HG03558 (cell line): ENCODE measurements around the gene TRMT10A.

Experiments
- ATAC-seq: cut with Tn5 transposase; IDR thresholded peaks from one replicate; pipeline ENCODE4 v1.9.1; 2021; ENCODE audit warnings: moderate number of reproducible peaks; ENCODE audit not compliant: unreplicated experiment; ENCODE audit errors: extremely low read depth

The TRMT10A gene, protein sequence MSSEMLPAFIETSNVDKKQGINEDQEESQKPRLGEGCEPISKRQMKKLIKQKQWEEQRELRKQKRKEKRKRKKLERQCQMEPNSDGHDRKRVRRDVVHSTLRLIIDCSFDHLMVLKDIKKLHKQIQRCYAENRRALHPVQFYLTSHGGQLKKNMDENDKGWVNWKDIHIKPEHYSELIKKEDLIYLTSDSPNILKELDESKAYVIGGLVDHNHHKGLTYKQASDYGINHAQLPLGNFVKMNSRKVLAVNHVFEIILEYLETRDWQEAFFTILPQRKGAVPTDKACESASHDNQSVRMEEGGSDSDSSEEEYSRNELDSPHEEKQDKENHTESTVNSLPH

DNA sequence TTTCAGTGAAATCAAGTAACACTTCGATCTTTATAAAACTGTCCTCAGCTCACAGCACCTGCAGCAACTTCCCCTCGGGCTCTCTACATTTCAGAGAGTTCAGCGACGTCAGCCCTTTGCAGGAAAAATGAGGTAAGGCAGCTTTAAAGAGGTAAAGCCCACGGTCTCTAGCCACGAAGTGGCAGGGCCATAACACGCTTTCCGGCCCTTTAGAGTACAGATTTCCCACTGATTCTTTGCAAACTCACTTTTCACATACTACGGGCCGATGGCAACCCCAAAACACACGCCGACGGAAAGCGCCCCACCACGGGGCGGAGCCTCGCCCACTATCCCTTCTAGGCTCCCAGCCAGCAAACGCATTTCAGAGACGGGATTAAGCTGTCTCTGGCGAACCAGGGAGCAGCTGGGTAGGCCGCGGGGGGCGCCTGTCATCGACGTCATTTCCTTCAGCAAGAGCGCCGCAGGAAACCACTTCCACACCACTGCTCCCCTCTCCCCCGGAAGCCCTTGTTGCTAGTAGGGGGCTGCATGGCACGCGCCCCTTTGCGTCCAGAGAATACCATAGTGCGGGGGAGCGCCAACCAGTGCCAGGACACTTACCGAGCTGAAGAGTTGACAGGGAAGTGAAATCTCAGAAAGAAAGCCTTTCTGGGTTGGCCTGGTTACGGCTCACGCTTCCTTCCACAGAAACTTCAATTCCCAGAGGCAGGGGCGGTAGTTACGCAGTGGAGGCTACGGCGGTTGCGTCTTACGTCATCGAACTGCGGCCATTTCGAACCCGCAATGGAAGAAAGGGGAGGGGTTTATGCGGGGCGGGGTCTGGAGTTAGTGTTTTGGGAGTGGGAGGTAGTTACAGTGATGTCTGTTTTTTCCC lies at the start of gene TRMT10A:
TRMT10A (minus strand) TSS at position 730 of the 877 bp plus-strand sequence. CDS start 4,701 bp downstream, outside the sequence.
- ATAC-seq = peak; percentile 87

DNA sequence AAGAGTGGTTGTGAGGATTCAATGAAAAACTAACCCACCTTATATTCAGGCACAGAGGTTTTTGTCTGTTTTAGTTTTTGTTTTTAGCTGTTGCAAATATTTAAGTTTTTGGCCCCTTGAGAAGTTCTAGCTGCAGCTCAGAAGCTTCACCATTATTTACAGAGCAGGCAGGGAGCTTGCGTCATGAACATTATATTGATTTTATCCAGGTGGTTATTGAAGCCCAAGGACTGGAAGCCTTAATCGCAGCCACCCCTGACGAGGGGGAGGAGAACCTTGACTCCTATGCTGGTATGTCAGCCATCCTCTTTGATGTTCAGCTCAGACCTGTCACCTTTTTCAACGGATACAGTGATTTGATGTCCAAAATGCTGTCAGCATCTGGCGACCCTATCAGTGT lies 48.9 kb upstream of the TRMT10A start:
- no peak for ATAC-seq

- ATAC-seq = no peak
Measured at GRCh38 chr4:99612281-99612680, 48.4 kb upstream of the TRMT10A start.

- ATAC-seq = no peak
Measured at GRCh38 chr4:99610605-99611175, 46.9 kb upstream of the TRMT10A start.

GRCh38 chr4:99608417-99608816 lies 44.6 kb upstream of the TRMT10A start:
- no peak for ATAC-seq

- no peak for ATAC-seq
Measured at GRCh38 chr4:99606716-99607115, 42.9 kb upstream of the TRMT10A start.

- no peak for ATAC-seq
Measured at GRCh38 chr4:99594818-99595217, 31.0 kb upstream of the TRMT10A start.

DNA sequence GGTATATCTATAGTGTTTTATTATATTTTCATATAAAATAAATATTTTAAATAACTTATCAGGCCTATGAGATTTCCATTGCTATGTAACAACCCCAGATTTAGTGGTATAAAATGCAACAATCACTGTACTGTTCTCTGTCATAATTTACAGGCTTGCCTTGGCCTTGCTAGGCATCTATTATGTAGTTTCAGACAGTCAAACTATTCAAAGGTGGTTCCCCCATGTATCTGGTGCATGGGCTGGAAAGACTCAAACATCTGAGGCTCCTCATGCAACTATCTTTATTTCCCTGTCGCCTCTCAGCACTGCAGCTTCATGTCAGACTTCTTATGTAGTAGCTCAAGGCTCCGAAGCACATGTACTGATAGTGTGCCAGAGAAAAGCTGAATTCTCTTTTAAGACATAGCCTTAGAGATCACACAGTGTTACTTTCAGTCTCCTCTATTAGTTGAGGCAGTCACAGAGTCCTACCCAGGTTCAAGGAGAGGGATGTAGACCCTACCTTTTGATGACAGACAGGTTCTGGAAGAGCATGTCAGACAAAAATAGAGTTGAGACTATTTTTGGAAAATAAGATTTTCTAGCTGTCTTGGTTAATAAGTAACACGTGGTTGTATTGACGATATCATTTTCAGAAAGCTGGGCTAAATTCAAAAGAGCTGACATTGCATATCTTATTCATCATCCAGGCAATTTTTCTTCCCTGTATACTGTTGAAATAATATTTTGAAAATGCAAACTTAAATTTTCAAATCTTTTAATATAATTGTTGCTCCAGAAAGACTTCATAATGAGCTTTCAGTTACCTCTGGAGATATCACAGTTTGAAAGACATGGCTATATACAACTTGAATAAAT lies 30.2 kb upstream of the TRMT10A start:
- no peak for ATAC-seq

GRCh38 chr4:99591757-99592156 lies 27.9 kb upstream of the TRMT10A start:
- ATAC-seq = no peak

GRCh38 chr4:99587803-99588202 lies 24.0 kb upstream of the TRMT10A start:
- ATAC-seq = no peak

- ATAC-seq = no peak
Measured at GRCh38 chr4:99587309-99587708, 23.5 kb upstream of the TRMT10A start.

- ATAC-seq = no peak
Measured at GRCh38 chr4:99586797-99587196, 23.0 kb upstream of the TRMT10A start.

DNA sequence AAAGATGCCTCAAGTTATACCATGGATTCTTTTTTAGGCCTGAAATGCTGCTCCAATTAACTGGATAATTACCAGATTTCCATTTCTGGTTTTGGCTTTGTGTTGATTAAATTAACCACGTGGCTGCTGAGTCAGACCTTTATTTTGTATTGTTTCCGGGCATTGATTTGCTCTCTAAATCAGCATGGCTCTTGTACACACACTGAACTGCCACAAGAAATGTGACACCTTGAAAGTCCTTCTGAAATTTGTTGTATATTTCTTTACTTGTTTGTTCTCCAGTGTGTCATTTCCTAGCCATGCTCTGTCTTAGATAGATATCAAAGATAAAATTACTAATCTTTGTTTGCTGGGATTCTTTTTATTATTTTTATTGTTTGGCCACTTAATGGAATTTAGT lies 22.5 kb upstream of the TRMT10A start:
- no peak for ATAC-seq

- no peak for ATAC-seq
Measured at GRCh38 chr4:99585516-99585915, 21.7 kb upstream of the TRMT10A start.

DNA sequence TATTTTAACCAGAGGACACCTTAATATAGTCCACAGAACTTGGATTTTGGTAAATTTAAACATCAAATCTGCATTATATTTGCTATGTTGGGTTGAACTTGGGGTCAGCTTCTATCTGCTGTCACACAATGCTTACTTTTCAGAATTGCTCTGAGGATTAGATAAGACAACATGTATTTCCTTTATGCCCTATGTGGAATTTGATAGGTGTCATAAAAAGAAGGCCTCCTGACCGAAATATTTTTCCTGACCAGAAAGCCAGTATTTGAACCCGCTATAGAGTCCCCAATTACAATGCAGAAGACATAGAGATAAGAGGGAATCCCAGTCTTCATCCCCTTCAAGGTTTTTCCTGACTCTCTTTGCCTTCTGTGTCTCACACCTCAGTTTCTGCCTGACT lies 14.9 kb upstream of the TRMT10A start:
- no peak for ATAC-seq

GRCh38 chr4:99574530-99575324 lies 10.9 kb upstream of the TRMT10A start, which contains the start of gene MTTP:
Gene MTTP (plus strand): TSS chr4:99574824. CDS start chr4:99574910, 86 bp downstream.
- peak; percentile 75 for ATAC-seq

- ATAC-seq = no peak
Measured at GRCh38 chr4:99573735-99574368, 10.0 kb upstream of the TRMT10A start.

DNA sequence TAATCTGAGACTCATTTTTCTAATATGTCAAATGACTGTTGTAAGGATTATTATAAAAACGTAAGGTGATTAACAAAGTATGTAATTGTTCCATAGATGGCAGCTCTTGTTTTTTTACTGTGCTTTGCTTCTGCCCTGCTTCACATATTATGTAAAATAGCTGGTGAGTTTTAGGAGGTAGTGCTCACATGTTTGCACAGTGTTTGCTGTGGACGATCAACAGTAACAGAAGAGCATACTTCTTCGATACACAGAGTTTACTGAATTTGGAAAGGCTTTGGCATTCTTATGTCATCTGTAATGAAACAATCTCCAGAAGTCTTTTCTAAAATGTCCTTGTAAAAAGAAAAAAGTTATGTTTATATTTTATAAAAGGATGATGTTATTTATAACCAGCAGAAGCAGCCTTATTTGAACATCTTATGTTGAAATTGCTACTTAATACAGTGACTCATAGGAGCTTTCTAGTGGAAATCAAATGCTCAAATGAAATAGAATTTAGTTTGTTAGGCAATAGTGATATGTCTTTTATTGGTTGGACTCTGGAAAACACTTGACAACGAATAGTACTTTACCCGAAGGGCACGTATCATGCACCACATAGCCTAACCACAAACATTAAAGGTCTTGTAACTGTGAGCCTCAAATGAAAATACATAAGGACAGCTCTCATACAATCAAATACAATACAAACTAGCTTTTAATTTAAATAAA lies 8.8 kb upstream of the TRMT10A start:
- no peak for ATAC-seq
